CD4-positive, alpha-beta T cell treated with Interleukin-12 subunit alpha and Interleukin-12 subunit beta, for 1 hour (primary cell): ENCODE measurements around the gene TNFRSF9.

Experiments
- DNase-seq: peaks from one replicate; pipeline ENCODE4 v3.0.0-alpha.2; 2020

Gene TNFRSF9

DNA sequence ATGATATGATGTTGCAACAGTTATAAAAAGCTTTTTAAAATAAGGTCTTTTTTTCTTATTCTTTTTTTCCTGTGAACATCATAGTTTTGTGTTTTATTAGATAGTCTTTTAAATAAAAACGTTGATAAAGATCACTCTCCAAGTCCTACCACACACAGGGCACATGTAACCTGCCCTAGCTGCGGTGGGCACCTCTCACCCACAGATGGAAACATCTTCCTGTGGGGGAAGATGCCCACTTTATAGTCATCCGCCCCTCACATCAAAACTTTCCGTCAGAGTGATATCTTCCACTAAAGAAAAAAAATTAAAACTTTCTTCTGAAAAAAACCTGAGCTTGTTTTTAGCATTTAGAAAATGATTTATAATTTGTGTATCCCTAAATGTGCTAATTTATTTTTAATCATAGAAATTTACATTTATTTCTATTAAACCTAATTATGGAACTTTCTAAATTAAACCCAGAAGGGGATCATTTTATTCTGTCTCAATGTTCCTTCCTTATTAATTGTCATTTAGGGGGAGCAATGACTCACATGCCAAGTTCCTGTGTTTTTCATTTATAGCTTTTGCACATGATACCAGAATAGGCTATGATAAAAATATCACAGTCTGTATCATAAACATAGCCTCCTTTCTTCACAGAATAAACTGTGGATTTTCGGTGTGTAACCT lies 24.7 kb downstream of the TNFRSF9 start:
- DNase-seq = peak; percentile 45

GRCh38 chr1:7912743-7913557 lies 27.7 kb downstream of the TNFRSF9 start:
- DNase-seq = no peak

DNA sequence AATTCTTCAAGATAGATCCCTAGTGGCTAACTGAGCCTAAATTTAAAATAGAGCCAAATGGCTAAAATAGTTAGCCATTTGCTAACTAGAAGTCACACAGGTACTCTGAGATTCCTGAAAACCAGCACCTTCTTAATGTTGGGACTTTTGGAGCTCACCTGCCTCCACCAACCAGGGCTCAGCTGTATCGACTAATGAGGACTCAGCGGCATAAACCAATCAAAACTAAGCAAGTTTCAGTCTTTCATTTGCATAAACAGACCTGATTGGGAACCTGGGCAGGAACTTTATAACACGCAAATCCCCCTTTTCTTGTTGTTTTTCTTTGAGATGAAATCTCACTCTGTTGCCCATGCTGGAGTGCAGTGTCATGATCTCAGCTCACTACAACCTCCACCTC lies 28.5 kb downstream of the TNFRSF9 start:
- DNase-seq = no peak

DNA sequence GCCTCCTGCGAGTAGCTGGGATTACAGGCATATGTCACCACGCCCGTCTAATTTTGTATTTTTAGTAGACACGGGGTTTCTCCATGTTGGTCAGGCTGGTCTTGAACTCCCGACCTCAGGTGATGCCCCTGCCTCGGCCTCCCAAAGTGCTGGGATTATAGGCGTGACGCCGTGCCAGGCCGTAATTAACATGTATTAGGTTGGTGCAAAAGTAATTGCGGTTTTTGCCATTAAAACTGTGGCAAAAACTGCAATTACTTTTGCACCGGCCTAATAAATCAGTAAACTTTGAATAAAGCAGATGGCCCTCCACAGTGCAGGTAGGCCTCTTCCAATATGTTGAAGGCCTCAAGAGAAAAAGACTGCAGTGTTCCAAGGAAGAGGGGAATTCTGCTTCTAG lies 35.4 kb downstream of the TNFRSF9 start:
- DNase-seq = no peak

- DNase-seq = peak; percentile 72
Observed at GRCh38 chr1:7902478-7903085, 38.1 kb downstream of the TNFRSF9 start.

- DNase-seq = no peak
Observed at GRCh38 chr1:7899741-7900140, 40.9 kb downstream of the TNFRSF9 start.

DNA sequence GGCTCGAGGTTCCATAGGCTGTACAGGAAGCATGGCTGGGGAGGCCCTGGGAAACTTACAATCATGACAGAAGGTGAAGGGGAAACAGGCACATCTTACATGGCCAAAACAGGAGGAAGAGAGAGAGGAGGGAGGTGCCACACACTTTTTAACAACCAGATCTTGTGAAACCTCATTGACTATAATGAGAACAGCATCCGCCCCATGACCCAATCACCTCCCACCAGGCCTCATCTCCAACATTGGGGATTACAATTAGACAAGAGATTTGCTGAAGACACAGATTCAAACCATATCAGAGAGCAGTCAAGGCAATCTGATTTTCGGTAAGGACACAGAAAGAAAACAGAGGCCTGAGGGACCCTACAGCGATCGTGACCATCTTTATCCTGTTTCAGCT lies 41.7 kb downstream of the TNFRSF9 start:
- DNase-seq = no peak

GRCh38 chr1:7896994-7897393 lies 43.6 kb downstream of the TNFRSF9 start:
- no peak for DNase-seq

DNA sequence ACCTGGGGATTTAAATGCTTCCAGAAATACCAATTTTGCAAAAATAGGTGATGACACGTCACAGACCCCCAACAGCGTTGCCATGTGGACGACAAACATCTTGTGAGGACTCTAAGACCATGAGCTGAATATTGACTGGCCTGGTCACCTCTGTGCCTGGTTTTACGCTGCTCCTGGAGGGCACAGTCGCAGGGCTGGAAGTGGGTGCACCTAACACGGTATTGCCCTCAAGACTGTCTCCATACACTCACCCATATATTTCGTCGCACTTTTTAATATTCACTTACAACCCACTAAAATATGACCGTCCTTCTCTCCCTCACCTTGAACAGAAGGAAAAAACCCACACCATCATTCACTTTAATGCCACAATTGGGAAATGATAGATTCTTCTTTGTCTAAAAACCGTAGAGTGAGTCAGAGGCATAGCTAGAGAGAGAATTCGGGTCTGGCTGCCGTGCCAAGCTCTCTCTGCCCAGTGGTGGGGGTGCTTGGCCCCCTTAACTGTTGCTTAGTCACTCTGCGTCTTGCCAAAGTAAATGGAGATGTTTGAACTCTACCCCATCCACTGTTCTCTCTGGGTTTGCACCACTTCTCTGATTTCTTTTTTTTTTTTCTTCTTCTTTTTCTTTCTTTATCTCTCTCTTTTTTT lies 47.0 kb downstream of the TNFRSF9 start:
- no peak for DNase-seq

- DNase-seq = no peak
Observed at GRCh38 chr1:7891804-7892203, 48.8 kb downstream of the TNFRSF9 start.

GRCh38 chr1:7890853-7891252 lies 49.8 kb downstream of the TNFRSF9 start:
- no peak for DNase-seq

DNA sequence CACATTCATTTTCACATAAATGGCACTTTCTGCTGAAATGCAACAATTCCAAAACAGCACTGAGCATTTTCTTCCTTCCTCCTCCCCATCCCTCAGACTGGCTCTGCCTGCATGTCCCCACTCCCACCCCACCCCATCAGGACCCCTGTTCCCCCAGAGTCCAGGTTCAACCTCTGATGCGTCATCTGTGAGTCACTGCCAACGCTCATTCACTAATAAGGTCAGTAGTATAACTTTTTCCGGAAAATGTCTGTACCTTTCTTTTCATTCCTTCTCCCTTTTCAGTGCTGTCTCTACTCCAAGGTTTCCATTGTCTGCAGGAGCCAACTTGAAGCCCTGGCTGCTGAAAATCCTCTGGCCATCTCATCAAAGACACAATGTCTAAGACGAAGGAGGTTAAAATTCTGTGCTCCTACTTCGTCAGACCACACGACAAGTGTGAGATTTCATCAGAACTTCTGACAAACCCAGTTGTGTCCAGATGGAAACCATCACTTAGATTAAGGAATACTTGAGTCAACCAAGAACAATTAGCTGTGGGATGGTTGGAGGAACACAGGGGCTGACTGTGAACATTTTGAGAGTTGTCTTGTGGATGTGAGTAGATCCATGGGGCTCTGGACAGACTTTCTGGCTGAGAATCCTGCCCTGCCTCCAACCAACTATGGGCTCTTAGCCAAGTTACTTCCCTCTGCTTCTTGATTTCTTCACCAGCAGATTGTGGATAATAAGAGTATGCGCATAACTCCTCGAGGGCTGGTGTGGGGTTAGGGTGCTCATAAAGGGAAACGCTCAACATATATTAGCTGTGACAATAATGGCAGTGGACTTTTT lies 52.2 kb downstream of the TNFRSF9 start:
- DNase-seq = no peak

GRCh38 chr1:7886405-7886745 lies 54.3 kb downstream of the TNFRSF9 start:
- DNase-seq = no peak

- no peak for DNase-seq
Observed at GRCh38 chr1:7885513-7886404, 54.9 kb downstream of the TNFRSF9 start.

DNA sequence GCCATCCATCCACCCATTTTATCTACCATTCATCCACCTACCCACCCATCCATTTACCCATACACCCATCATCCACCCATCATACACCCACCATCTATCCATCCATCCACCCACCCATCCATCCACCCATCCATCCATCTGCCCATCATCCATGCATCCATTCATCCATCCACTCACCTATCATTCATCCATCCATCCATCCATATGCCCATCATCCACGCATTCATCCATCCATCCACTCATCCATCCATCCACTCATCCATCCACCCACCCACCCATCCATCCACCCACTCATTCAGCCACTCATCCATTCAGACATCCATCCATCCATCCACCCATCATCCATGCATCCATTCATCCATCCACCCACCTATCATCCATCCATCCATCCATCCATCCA lies 55.9 kb downstream of the TNFRSF9 start:
- no peak for DNase-seq

DNA sequence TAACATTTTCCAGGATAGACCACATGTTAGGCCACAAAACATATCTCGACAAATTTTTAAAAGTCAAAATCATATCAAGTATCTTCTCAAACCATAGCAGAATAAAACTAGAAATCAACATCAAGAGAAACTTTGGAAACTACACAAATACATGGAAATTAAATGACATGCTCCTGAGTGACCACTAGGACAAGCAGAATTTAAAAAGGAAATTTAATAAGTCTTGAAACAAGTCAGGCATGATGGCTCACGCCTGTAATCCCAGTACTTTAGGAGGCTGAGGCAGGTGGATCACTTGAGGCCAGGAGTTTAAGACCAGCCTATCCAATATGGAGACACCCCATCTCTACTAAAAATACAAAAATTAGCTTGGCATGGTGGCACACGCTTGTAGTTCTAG lies 61.4 kb downstream of the TNFRSF9 start:
- DNase-seq = no peak

- DNase-seq = no peak
Observed at GRCh38 chr1:7878027-7878426, 62.6 kb downstream of the TNFRSF9 start.

- no peak for DNase-seq
Observed at GRCh38 chr1:7873801-7874795, 66.5 kb downstream of the TNFRSF9 start.

- DNase-seq = no peak
Observed at GRCh38 chr1:7871136-7871535, 69.5 kb downstream of the TNFRSF9 start.
